Inferior parietal cortex (tissue), 1 donor: Measurements from ENCODE around the gene ANKRD30A.
A peak's percentile ranks its signal among the peaks of the same experiment; 100 is the strongest.
"Not testable (repeated sequence)": the region's sequence is repeated elsewhere in the genome, so short reads cannot be mapped to it uniquely, and the experiment has no call there.

ENCODE experiments used
- DNase-seq: peaks from one replicate; pipeline ENCODE4 v3.0.0-alpha.2; 2016; ENCODE audit errors: extremely low spot score

Gene ANKRD30A

GRCh38 chr10:37125191-37125732, at the start of gene ANKRD30A:
Gene ANKRD30A, plus strand, starts transcription at chr10:37125598. Its CDS starts 190 bp downstream, at chr10:37125788.
- no peak for DNase-seq

- not testable (repeated sequence) for DNase-seq
These were observed 49.3 kb upstream of the ANKRD30A start for GRCh38 chr10:37076083-37076482.

- DNase-seq, result no peak
These were observed 29.4 kb upstream of the ANKRD30A start for GRCh38 chr10:37095792-37096573.

GRCh38 chr10:37101261-37101660, 24.1 kb upstream of the ANKRD30A start:
- peak; percentile 48 for DNase-seq

GRCh38 chr10:37109000-37109399, 16.4 kb upstream of the ANKRD30A start:
- no peak for DNase-seq

GRCh38 chr10:37124532-37124931, 866 bp upstream of the ANKRD30A start:
- DNase-seq, result no peak

GRCh38 chr10:37125921-37126320, 523 bp downstream of the ANKRD30A start:
- DNase-seq, result no peak

GRCh38 chr10:37146443-37146842, 21.0 kb downstream of the ANKRD30A start:
- DNase-seq, result no peak

GRCh38 chr10:37162430-37162829, 37.0 kb downstream of the ANKRD30A start:
- DNase-seq, result not testable (repeated sequence)

- DNase-seq, result not testable (repeated sequence)
These were observed 46.5 kb downstream of the ANKRD30A start for GRCh38 chr10:37171945-37172344.

- DNase-seq, result not testable (repeated sequence)
These were observed 52.9 kb downstream of the ANKRD30A start for GRCh38 chr10:37178296-37178695.

GRCh38 chr10:37182719-37183118, 57.3 kb downstream of the ANKRD30A start:
- DNase-seq, result not testable (repeated sequence)

- DNase-seq, result no peak
These were observed 80.7 kb downstream of the ANKRD30A start for GRCh38 chr10:37206132-37206531.

GRCh38 chr10:37220866-37221265, 95.5 kb downstream of the ANKRD30A start:
- no peak for DNase-seq

GRCh38 chr10:37222046-37222445, 96.6 kb downstream of the ANKRD30A start:
- DNase-seq, result peak; percentile 66

GRCh38 chr10:37225163-37225562, 99.8 kb downstream of the ANKRD30A start:
- DNase-seq, result no peak

GRCh38 chr10:37226524-37226923, 101.1 kb downstream of the ANKRD30A start:
- DNase-seq, result no peak

GRCh38 chr10:37234692-37235091, 109.3 kb downstream of the ANKRD30A start:
- DNase-seq, result no peak

- DNase-seq, result no peak
These were observed 110.7 kb downstream of the ANKRD30A start for GRCh38 chr10:37236093-37236492.

- DNase-seq, result no peak
These were observed 114.8 kb downstream of the ANKRD30A start for GRCh38 chr10:37240223-37240622.

- DNase-seq, result no peak
These were observed 121.2 kb downstream of the ANKRD30A start for GRCh38 chr10:37246637-37247036.

- DNase-seq, result not testable (repeated sequence)
These were observed 130.4 kb downstream of the ANKRD30A start for GRCh38 chr10:37255837-37256236.

- DNase-seq, result no peak
These were observed 137.9 kb downstream of the ANKRD30A start for GRCh38 chr10:37263304-37263703.
